GM19463 (cell line): ENCODE results near the gene BCKDHA.
A peak's percentile ranks its signal among the peaks of the same experiment; 100 is the strongest.
"Not testable (repeated sequence)": the region's sequence is repeated elsewhere in the genome, so short reads cannot be mapped to it uniquely, and the experiment has no call there.

Experiments
- ATAC-seq: cut with Tn5 transposase; IDR thresholded peaks from one replicate; pipeline ENCODE4 v1.9.1; 2021; ENCODE audit warnings: mild to moderate bottlenecking, moderate library complexity; ENCODE audit not compliant: unreplicated experiment

Gene BCKDHA

DNA sequence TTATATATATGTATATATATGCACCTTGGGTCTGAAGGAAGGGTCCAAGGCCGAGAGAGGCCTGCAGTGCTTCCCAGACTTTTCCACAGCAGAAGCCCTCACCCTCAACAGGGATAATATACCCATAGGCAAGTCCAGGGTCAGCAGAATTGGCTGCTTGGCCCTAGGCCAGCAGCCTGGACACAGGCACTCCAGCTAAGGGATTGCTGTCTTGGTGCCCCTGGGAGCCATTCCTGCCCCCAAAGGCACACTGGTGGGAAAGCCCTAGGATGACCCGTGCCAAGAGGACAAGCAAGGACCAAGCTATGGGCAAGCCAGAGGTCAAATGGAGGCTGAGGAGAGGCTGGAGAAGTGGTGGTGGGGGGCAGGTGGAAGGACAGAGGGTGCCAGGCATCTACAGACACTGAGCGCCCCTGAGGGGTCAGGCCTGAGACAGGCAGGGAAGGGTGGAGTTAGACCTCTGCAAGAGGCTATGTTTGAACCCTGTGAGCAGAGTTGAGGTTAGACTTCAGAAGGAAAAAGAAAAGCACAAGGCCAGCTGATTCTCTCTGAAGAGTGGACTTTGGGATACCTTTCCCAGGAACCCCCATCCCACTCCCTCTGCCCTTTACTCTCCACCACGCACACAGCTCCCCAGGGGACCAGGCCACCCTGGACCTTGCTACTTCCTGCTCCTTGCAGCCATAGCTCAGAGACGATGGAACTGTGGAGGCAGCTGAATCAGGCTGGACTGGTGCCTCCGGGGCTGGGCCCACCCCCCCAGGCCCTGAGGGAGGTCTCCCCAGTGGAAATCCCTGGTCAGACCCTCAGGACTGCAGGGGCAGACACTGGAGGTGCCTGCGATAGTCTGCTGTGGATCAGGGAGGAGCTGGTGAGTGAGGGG, 45.1 kb downstream of the BCKDHA start, which contains the start of gene ERICH4:
ERICH4 (plus strand) TSS at position 684 of the 883 bp plus-strand sequence; CDS start at position 698, 14 bp downstream.
- ATAC-seq: no peak

DNA sequence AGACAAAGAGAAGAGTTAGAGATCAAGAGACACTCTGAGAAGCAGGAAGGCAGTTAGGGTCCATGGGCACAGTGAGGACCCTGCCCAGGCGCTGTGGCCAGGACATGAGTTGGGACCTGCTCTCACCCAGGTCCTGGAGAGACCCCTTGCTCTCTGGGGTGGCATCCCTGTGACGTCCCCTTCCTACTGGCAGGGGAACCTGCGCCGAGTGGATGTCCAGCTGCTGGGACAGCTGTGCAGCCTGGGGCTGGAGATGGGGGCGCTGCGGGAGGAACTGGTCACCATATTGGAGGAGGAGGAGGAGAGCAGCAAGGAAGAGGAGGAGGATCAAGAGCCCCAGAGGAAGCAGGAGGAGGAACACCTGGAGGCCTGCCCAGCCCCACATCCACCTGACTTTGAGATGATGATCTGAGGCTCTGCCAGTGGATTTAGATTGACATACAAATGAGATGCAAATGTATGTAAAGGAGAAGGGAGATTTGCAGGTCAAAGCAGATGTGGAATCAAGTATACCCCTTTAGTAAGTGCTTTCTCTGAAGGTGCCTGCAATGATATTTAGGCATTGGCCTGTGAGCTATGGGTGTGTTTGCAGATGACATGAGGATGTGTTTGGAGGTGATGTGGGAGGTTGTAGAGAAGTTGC, 46.3 kb downstream of the BCKDHA start:
- ATAC-seq: no peak

DNA sequence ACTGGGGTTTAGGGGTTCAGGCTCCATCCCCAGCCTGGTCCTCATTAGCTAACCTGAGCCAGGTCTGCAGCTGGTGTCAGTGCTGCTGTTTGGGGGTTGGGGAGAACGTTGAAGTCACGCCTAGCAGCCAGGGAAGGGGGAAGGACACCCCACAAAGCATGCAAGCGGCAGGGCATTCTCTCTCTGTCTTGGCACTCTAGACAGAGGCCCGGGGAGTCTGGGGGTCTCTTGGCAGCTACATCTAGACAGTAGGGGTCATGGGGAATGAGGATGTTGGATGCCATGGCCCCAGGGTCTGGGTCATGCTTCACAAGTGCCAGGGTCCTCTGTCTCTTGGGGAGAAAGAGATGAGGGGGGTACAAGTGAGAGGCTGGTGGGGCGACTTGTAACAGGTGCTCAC, 48.0 kb downstream of the BCKDHA start:
- ATAC-seq: no peak

DNA sequence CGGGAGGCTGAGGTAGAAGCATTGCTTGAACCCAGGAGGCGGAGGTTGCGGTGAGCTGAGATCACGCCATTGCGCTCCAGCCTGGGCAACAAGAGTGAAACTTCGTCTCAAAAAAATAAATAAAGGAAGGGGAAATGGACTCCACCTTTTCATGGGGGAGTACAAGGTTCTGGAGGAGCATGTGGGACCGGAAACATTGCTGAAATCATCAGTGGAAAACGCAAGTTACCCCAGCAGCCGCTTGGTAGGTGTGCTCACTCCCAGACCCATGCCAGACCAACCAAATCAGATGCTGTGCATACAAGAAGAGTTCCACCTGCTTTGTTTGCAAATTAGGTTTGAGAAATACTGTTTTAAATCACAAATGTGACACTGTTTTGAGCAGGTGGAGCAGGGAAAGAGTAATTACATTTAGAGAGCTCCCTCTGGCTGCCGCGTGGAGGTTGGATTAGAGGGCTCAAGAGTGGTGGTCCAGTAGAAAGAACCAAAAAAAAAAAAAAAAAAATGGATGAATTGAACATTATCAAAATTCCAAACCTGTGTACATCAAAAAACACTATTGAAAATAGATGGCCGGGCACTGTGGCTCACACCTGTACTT, 50.2 kb downstream of the BCKDHA start:
- no peak for ATAC-seq

DNA sequence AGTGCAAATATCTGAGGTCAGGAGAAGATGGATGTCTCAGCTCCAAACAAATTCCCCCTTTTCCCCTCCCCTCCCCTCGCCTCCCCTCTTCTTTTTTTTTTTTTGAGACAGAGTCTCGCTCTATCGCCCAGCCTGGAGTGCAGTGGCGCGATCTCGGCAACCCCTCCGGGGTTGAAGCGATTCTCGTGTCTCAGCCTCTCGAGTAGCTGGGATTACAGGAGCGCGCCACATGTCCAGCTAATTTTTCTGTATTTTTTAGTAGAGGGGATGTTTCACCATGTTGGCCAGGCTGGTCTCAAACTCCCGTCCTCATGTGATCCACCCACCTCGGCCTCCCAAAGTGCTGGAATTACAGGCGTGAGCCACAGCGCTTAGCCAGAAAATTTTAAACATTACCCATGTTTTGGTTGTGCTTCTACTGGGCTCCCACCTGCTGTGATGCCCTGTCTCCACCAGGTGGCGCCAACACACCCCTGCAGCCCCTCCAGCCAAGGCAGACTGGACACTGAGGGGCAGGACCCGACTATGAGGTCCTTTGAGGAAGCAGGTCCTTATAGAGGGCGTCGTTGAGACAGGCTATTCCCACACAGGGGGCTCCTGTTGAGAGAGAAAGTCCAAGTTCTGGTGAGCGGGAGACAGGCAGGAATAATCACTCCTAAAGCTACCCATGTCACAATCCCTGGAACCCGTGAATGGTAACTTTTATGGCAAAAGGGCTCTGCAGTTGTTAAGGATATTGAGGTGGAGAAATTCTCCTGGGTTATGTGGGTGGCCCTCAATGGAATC, 51.7 kb downstream of the BCKDHA start:
- peak; percentile 62 for ATAC-seq

DNA sequence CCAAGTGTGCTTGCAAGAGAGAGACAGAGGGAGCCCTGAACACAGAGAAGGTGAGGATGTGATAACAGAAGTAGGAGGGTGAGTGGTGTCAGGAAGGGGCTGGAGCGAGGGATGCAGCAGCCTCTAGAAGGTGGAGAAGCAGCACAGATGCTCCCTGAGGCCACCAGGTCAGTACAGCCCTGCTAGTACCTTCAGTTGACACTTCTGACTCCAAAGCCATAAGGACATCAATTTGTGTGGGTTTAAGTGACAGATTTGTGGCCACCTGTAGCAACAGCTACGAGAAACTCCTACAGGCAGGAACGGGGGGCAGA, 52.2 kb downstream of the BCKDHA start:
- ATAC-seq: no peak

DNA sequence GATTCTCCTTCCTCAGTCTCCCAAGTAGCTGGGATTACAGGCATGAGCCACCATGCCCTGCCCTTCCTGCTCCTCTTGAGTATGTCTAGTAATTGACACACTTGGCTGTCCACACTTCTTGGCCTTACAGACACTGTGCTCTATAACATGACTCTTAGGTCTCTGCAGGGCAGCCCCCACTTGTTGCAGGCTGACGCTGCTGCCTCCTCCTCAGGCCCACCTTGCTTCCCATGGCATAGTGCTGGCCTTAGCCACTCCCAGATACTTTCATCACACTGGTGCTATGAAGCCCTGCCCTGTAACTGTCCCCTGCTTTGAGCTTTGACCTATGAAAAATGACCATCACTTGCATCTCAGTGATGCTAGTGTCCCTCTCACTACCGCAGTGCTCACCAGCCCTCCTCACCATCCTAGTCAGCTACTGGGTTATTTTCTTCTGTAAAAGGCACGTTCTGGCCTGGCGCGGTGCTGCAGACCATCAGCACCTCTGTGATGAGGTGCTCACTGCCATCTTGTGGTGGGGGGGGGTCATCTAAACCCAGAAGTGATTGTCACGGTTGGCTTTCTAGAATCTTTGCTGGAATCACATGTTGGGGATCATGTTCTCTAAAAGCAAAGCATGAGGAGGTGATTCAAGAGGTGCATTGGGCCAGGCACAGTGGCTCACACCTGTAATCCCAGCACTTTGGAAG, 55.1 kb downstream of the BCKDHA start:
- ATAC-seq: no peak

DNA sequence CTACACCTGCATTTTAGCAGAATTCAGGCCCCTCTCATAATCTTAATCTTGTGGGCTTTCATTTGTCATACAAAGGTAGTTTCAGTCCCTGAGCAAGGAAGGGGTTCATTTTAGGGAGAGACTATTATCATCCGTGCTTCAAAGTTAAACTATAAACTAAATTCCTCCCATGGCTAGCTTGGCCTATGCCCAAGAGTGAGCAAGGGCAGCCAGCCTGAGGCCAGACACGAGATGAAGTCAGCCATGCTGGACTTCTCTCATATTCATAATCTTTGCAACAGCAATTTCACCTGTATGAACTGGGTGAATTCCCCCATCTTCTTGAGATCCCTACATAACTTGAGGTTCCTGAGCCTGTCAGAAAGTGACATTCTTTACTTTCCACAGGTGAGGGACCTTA, 58.3 kb downstream of the BCKDHA start:
- no peak for ATAC-seq

DNA sequence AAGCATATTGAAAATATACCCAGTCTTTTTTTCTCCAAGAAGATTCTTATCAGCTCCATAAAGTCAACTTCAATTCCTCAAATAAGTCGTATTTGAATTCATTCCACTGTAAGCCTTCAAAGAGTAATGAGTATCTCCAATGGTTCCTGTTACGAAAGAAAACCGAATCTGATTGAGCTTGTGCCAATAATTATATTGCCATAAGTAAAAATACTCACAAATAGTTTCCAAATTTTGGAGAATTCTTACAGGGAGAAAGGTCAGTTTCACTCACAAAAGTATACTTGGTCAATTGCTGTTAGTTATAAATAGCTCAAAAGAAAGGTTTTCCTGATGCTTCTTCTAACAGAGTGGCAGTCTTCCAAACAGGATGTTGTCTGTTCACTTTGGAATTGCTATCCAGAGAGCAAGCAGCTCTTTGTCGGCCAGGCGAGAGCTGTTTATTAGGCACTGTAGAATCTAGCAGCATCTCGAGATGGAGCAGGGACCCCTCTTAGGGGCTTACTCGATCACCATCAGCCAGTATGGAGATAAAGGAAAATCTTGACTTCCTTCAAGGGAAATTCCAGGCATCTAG, 58.8 kb downstream of the BCKDHA start:
- ATAC-seq: no peak

DNA sequence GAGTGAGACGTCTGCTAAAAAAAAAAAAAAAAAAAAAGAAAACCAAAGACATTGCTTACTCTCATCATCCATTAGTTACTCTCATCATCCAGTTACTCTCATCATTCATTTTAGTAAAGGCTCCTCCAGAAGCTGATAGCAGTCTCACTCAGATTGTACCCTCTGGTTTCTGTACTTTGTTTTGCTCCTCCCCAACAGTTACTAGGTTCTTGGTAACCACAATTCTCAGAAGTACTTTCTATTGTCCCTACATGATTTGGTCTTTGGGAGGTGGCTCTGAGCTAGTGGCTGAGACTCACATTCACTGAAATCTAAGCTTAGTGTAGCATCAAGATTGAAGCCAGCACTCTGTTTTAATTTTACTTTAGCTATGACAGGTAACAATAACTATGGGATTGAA, 59.6 kb downstream of the BCKDHA start:
- ATAC-seq: peak; percentile 65

DNA sequence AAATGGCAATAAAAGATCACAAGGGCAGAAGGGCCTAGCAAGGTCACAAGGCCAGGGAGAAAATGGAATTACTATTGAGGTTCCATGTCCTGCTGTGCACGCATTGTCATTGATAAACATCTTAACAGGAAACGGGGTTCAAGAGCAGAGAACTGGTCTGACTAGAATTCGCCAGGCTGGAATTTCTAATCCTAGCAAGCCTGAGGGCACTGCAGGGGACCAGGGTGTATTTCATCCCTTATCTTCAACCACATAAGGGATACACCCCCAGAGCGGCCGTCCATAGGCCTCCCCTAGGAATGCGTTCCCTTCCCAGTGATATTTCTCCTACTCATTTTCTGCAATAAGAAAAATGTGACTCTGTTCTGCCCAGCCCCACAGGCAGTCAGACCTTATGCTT, 64.9 kb downstream of the BCKDHA start:
- no peak for ATAC-seq

DNA sequence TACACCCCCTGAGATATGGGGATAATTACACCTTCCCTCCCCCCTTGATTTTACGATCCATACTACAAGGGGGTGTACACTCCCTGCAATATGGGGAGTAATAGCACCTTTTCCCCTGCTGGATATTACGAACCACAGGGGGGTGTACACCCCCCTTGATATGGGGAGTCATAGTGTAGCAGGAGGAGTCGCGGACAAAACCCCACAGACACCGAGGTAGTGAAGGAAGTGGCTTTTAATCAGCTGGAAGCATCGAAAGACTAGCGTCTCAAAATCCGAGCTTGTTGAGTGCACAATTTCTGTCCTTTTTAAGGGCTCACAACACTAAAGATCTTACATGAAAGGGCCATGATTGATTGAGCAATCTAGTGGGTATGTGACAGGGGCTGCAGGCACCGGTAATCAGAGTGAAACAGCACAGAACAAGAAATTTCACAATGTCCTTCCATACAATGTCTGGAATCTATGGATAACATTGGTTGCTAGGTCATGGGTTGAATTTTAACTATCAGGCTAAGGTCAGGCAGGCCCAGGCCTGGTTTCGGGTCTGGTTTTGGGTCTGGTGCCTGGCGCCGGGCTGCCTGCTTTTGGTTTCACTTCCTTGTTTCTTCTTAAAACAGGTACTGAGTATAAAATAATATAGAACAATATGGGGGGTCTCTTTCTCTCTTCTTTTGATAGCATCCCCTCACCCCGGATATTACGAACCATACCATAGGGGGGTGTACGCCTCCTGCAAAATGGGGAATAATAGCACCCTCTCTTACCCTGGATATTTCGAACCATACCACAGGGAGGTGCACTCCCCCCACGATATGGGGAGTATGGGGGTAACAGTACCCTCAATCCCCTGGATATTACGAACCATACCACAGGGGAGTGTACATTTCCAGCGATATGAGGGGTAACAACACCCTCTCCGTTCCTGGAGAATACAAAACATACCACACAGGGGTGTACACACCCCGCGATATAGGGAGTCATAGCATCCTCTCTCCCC, 65.9 kb downstream of the BCKDHA start:
- ATAC-seq: not testable (repeated sequence)
